T-helper 1 cell (primary cell): ENCODE data around the gene GPR62.

ENCODE experiments used
- DNase-seq, 5 donors: peaks; one replicate each; pipeline ENCODE4 v3.0.0-alpha.2; 2012 to 2020

GPR62 gene

GRCh38 chr3:51955893-51956770 lies 951 bp downstream of the GPR62 start:
- DNase-seq = peak in 1 of 5 donors; percentile 34

- DNase-seq = no peak
These were observed 2.5 kb downstream of the GPR62 start for GRCh38 chr3:51957520-51958205.

- DNase-seq = no peak
These were observed 3.7 kb downstream of the GPR62 start for GRCh38 chr3:51958603-51959521.

- no peak for DNase-seq
These were observed 4.5 kb downstream of the GPR62 start for GRCh38 chr3:51959651-51960050.

- DNase-seq = no peak
These were observed 5.2 kb downstream of the GPR62 start for GRCh38 chr3:51960386-51960785.

GRCh38 chr3:51961011-51961410 lies 5.8 kb downstream of the GPR62 start:
- DNase-seq = no peak

GRCh38 chr3:51961602-51962569 lies 6.7 kb downstream of the GPR62 start:
- no peak for DNase-seq

GRCh38 chr3:51962854-51963530 lies 7.8 kb downstream of the GPR62 start:
- no peak for DNase-seq

GRCh38 chr3:51963951-51964451 lies 8.8 kb downstream of the GPR62 start:
- DNase-seq = no peak

GRCh38 chr3:51964521-51964920 lies 9.3 kb downstream of the GPR62 start:
- DNase-seq = no peak

GRCh38 chr3:51966016-51966415 lies 10.8 kb downstream of the GPR62 start:
- no peak for DNase-seq

- DNase-seq = no peak
These were observed 11.3 kb downstream of the GPR62 start for GRCh38 chr3:51966486-51966885.

- DNase-seq = peak in 1 of 5 donors; percentile 20
These were observed 11.8 kb downstream of the GPR62 start for GRCh38 chr3:51966922-51967383.

GRCh38 chr3:51967384-51968169 lies 12.4 kb downstream of the GPR62 start, which contains the start of gene PCBP4:
Gene PCBP4 (minus strand): TSS chr3:51967454. CDS start chr3:51961240, 6,214 bp downstream.
- peak in 1 of 5 donors; percentile 53 for DNase-seq

- no peak for DNase-seq
These were observed 13.1 kb downstream of the GPR62 start for GRCh38 chr3:51968170-51968775.

GRCh38 chr3:51968883-51969678 lies 13.9 kb downstream of the GPR62 start:
- no peak for DNase-seq

- DNase-seq = no peak
These were observed 14.7 kb downstream of the GPR62 start for GRCh38 chr3:51969841-51970240.

GRCh38 chr3:51970606-51971300 lies 15.6 kb downstream of the GPR62 start:
- no peak for DNase-seq
